HG03439 (cell line): ENCODE measurements around the gene ESR1.

ENCODE experiments used
- ATAC-seq: cut with Tn5 transposase; IDR thresholded peaks from one replicate; pipeline ENCODE4 v1.9.1; 2021; ENCODE audit warnings: mild to moderate bottlenecking, moderate library complexity; ENCODE audit not compliant: unreplicated experiment

The ESR1 gene

GRCh38 chr6:152167641-152168603 is 360.4 kb downstream of the ESR1 start:
- ATAC-seq = no peak

- no peak for ATAC-seq
Measured at GRCh38 chr6:152170313-152170701, 362.8 kb downstream of the ESR1 start.

GRCh38 chr6:152170702-152171667 is 363.5 kb downstream of the ESR1 start:
- peak; percentile 95 for ATAC-seq

GRCh38 chr6:152173321-152173720 is 365.8 kb downstream of the ESR1 start:
- ATAC-seq = no peak

- ATAC-seq = no peak
Measured at GRCh38 chr6:152173957-152174356, 366.5 kb downstream of the ESR1 start.

GRCh38 chr6:152176268-152176667 is 368.8 kb downstream of the ESR1 start:
- no peak for ATAC-seq
